Tibial artery (tissue), 4 donors: ENCODE measurements around the gene DNAJC1.
"Not testable (repeated sequence)": the region's sequence is repeated elsewhere in the genome, so short reads cannot be mapped to it uniquely, and the experiment has no call there.

ENCODE experiments used
- DNase-seq, 2 donors: peaks; one replicate each; pipeline ENCODE4 v3.0.0-alpha.2; 2019
- H3K27ac ChIP-seq, 2 donors: fragments of 200-600 bp; sonication (generic) in 1 of 2; 1 replicate in 1 of 2; 2 replicates in 1 of 2; pipeline ENCODE4 v1.5.1; 2018 to 2019; ENCODE audit warnings: mild to moderate bottlenecking in 1 of 2
- H3K27me3 ChIP-seq, 2 donors: fragments of 200-600 bp; sonication (generic) in 1 of 2; one replicate each; pipeline versions ENCODE4 v1.5.1 to v1.6.0; 2016 to 2019
- H3K36me3 ChIP-seq, 3 donors: fragments of 200-600 bp; sonication (generic) in 2 of 3; one replicate each; pipeline ENCODE4 v1.5.1; 2016 to 2019; ENCODE audit warnings: mild to moderate bottlenecking in 2 of 3
- H3K4me1 ChIP-seq, 4 donors: fragments of 200-600 bp; sonication (generic) in 2 of 4; 1 replicate in 3 of 4; 2 replicates in 1 of 4; pipeline ENCODE4 v1.5.1; 2016 to 2019
- H3K4me3 ChIP-seq, 2 donors: fragments of 200-600 bp; sonication (generic) in 1 of 2; 1 replicate in 1 of 2; 2 replicates in 1 of 2; pipeline ENCODE4 v1.5.1; 2018 to 2019; ENCODE audit warnings: mild to moderate bottlenecking in 2 of 2
- H3K9me3 ChIP-seq, 3 donors: fragments of 200-600 bp; sonication (generic) in 1 of 3; one replicate each; pipeline ENCODE4 v1.5.1; 2016 to 2019
- CTCF ChIP-seq, 2 experiments: fragments of 200-600 bp in 1 of 2; fragments of 450-650 bp in 1 of 2; IDR thresholded peaks; one replicate each; pipeline ENCODE4 v1.5.1; 2017 to 2019; ENCODE audit warnings: antibody characterized with exemption in 2 of 2, mild to moderate bottlenecking in 1 of 2, moderate library complexity in 1 of 2
- intact Hi-C: fragments of 100-400 bp; cut with DNase I; formaldehyde crosslinking; loops from one replicate; pipeline ENCODE4 v1.15.0; 2023; ENCODE audit warnings: low total_unique reads

DNAJC1 gene

GRCh38 chr10:21825345-21825744, 178.2 kb downstream of the DNAJC1 start:
- H3K9me3 ChIP-seq, result peaks cover 0 to 42% (median 13%) of the 10 kb centered on the region in 3 donors

GRCh38 chr10:21824409-21824808, 179.1 kb downstream of the DNAJC1 start:
- peaks cover 0 to 6% (median 3%) of the 10 kb centered on the region in 3 donors for H3K36me3 ChIP-seq
- H3K4me1 ChIP-seq, result no peaks in the 10 kb centered on the region
- no peak for DNase-seq
- H3K27ac ChIP-seq, result no peak overlapping the region
- intact Hi-C loops, result no loop called here
- H3K9me3 ChIP-seq, result peaks cover 0 to 33% (median 8%) of the 10 kb centered on the region in 3 donors
- no peak overlapping the region for H3K4me3 ChIP-seq
- no peak for TF ChIP-seq CTCF (IDR thresholded peaks at IDR 0.05)
- no peaks in the 10 kb centered on the region for H3K27me3 ChIP-seq

More at GRCh38 chr10:21825345-21825744, 178.2 kb downstream of the DNAJC1 start:
- no peak for DNase-seq
- intact Hi-C loops, result no loop called here
- Histone ChIP-seq H3K36me3 (peaks cover 0 to 7% (median 6%) of the 10 kb centered on the region in 3 donors), H3K27me3 (no peaks in the 10 kb centered on the region), H3K4me1 (no peaks in the 10 kb centered on the region), H3K4me3 (no peak overlapping the region), H3K27ac (no peak overlapping the region)
- no peak for TF ChIP-seq CTCF (IDR thresholded peaks at IDR 0.05)

- no peak for DNase-seq
- Histone ChIP-seq H3K27me3 (no peaks in the 10 kb centered on the region), H3K36me3 (peaks cover 0 to 6% (median 3%) of the 10 kb centered on the region in 3 donors), H3K9me3 (peaks cover 0 to 25% (median 8%) of the 10 kb centered on the region in 3 donors), H3K4me1 (no peaks in the 10 kb centered on the region), H3K4me3 (no peak overlapping the region), H3K27ac (no peak overlapping the region)
- no peak for TF ChIP-seq CTCF (IDR thresholded peaks at IDR 0.05)
- intact Hi-C loops, result no loop called here
Measured at GRCh38 chr10:21823617-21824016, 179.9 kb downstream of the DNAJC1 start.

GRCh38 chr10:21822273-21822672, 181.3 kb downstream of the DNAJC1 start:
- H3K4me3 ChIP-seq, H3K27me3 ChIP-seq, intact Hi-C loops, DNase-seq, H3K27ac ChIP-seq, H3K36me3 ChIP-seq, H3K4me1 ChIP-seq: not testable (repeated sequence)
- H3K9me3 ChIP-seq, result peaks cover 0 to 14% (median 5%) of the 10 kb centered on the region in 3 donors

GRCh38 chr10:21820952-21821351, 182.6 kb downstream of the DNAJC1 start:
- H3K4me1 ChIP-seq, result no peaks in the 10 kb centered on the region
- H3K27me3 ChIP-seq, result no peaks in the 10 kb centered on the region
- H3K4me3 ChIP-seq, result no peak overlapping the region
- H3K27ac ChIP-seq, result no peak overlapping the region
- peaks cover 0 to 2% (median 0%) of the 10 kb centered on the region in 3 donors for H3K9me3 ChIP-seq
- intact Hi-C loops, result no loop called here
- DNase-seq, result no peak
- no peaks in the 10 kb centered on the region for H3K36me3 ChIP-seq
- no peak for TF ChIP-seq CTCF (IDR thresholded peaks at IDR 0.05)

GRCh38 chr10:21818416-21818815, 185.1 kb downstream of the DNAJC1 start:
- H3K4me1 ChIP-seq, H3K9me3 ChIP-seq, H3K4me3 ChIP-seq, H3K27ac ChIP-seq, intact Hi-C loops, H3K36me3 ChIP-seq, H3K27me3 ChIP-seq, DNase-seq: not testable (repeated sequence)

GRCh38 chr10:21814866-21815265, 188.7 kb downstream of the DNAJC1 start:
- H3K9me3 ChIP-seq, result no peaks in the 10 kb centered on the region
- intact Hi-C loops, result no loop called here
- H3K4me3 ChIP-seq, result no peak overlapping the region
- no peak for TF ChIP-seq CTCF (IDR thresholded peaks at IDR 0.05)
- H3K27me3 ChIP-seq, result no peaks in the 10 kb centered on the region
- H3K36me3 ChIP-seq, result peaks cover 0 to 8% (median 0%) of the 10 kb centered on the region in 3 donors
- DNase-seq, result no peak
- no peak overlapping the region for H3K27ac ChIP-seq
- no peaks in the 10 kb centered on the region for H3K4me1 ChIP-seq
